ENCODE results near the gene NAPEPLD. TPM values are rescaled to one million over a fixed set of nuclear protein-coding genes. Genes with fewer than 3 reads are reported as not detected.

NAPEPLD gene
- total RNA-seq, 1 donor from 2014 or later = 7.6 TPM

- Histone ChIP-seq H3K27ac (ENCODE audit: low read depth, low read length) (no peak overlapping the region), H3K79me2 (ENCODE audit: insufficient read depth, low read length) (peaks cover 8% of the 10 kb centered on the region), H3K9ac (ENCODE audit: low read length) (no peak overlapping the region), H3K4me2 (ENCODE audit: low read length) (no peak overlapping the region), H2AFZ (ENCODE audit: low read depth, low read length) (no peak overlapping the region), H4K20me1 (ENCODE audit: insufficient read depth, low read length) (no peaks in the 10 kb centered on the region), H3K36me3 (ENCODE audit: insufficient read depth, low read length) (no peaks in the 10 kb centered on the region), H3K4me3 (ENCODE audit: insufficient read depth, low read depth, low read length) (no peak overlapping the region), H3K27me3 (ENCODE audit: insufficient read depth, low read length) (no peaks in the 10 kb centered on the region), H3K9me3 (ENCODE audit: insufficient read depth, low read depth, low read length) (no peaks in the 10 kb centered on the region), H3K4me1 (ENCODE audit: insufficient read depth, low read length) (no peaks in the 10 kb centered on the region)
- TF ChIP-seq EZH2 (IDR thresholded peaks at IDR 0.05; ENCODE audit: insufficient read depth, low read length) (no peak), CTCF (IDR thresholded peaks at IDR 0.05; ENCODE audit: insufficient read depth, low read depth, low read length) (no peak)
- no peak overlapping the region for H3K4me3 Mint-ChIP-seq (ENCODE audit: unreplicated experiment)
- no peaks in the 10 kb centered on the region for H3K9me3 Mint-ChIP-seq (ENCODE audit: unreplicated experiment)
- no peak for DNase-seq (ENCODE audit: low read depth)
- H3K27me3 Mint-ChIP-seq (ENCODE audit: low read depth, unreplicated experiment) = no peaks in the 10 kb centered on the region
- peaks cover 3% of the 10 kb centered on the region for H3K4me1 Mint-ChIP-seq (ENCODE audit: low read depth, unreplicated experiment)
- no peak for FAIRE-seq
- H3K27ac Mint-ChIP-seq (ENCODE audit: unreplicated experiment) = no peak overlapping the region
- peaks cover 6% of the 10 kb centered on the region for H3K36me3 Mint-ChIP-seq (ENCODE audit: low read depth, unreplicated experiment)
These were observed 29.1 kb downstream of the NAPEPLD start for GRCh38 chr7:103119791-103120291.

GRCh38 chr7:103117465-103117864, 31.4 kb downstream of the NAPEPLD start:
- Mint-ChIP-seq H3K9me3 (ENCODE audit: unreplicated experiment) (no peaks in the 10 kb centered on the region), H3K4me1 (ENCODE audit: low read depth, unreplicated experiment) (peaks cover 12% of the 10 kb centered on the region), H3K36me3 (ENCODE audit: low read depth, unreplicated experiment) (peaks cover 6% of the 10 kb centered on the region), H3K27ac (ENCODE audit: unreplicated experiment) (no peak overlapping the region), H3K27me3 (ENCODE audit: low read depth, unreplicated experiment) (no peaks in the 10 kb centered on the region), H3K4me3 (ENCODE audit: unreplicated experiment) (no peak overlapping the region)
- no peak overlapping the region for H2AFZ ChIP-seq (ENCODE audit: low read depth, low read length)
- H3K27ac ChIP-seq (ENCODE audit: low read depth, low read length) = no peak overlapping the region
- H4K20me1 ChIP-seq (ENCODE audit: insufficient read depth, low read length) = no peaks in the 10 kb centered on the region
- peaks cover 5% of the 10 kb centered on the region for H3K4me1 ChIP-seq (ENCODE audit: insufficient read depth, low read length)
- no peak for FAIRE-seq
- H3K9ac ChIP-seq (ENCODE audit: low read length) = no peak overlapping the region
- H3K4me2 ChIP-seq (ENCODE audit: low read length) = no peak overlapping the region
- no peak overlapping the region for H3K4me3 ChIP-seq (ENCODE audit: insufficient read depth, low read depth, low read length)
- no peaks in the 10 kb centered on the region for H3K9me3 ChIP-seq (ENCODE audit: insufficient read depth, low read depth, low read length)
- no peaks in the 10 kb centered on the region for H3K27me3 ChIP-seq (ENCODE audit: insufficient read depth, low read length)
- TF ChIP-seq EZH2 (IDR thresholded peaks at IDR 0.05; ENCODE audit: insufficient read depth, low read length) (no peak), CTCF (IDR thresholded peaks at IDR 0.05; ENCODE audit: insufficient read depth, low read depth, low read length) (no peak)
- H3K36me3 ChIP-seq (ENCODE audit: insufficient read depth, low read length) = no peaks in the 10 kb centered on the region
- H3K79me2 ChIP-seq (ENCODE audit: insufficient read depth, low read length) = no peaks in the 10 kb centered on the region
- DNase-seq (ENCODE audit: low read depth) = no peak

- Histone ChIP-seq H2AFZ (ENCODE audit: low read depth, low read length) (no peak overlapping the region), H3K27me3 (ENCODE audit: insufficient read depth, low read length) (no peaks in the 10 kb centered on the region), H3K4me1 (ENCODE audit: insufficient read depth, low read length) (peaks cover 5% of the 10 kb centered on the region), H3K9ac (ENCODE audit: low read length) (no peak overlapping the region), H3K9me3 (ENCODE audit: insufficient read depth, low read depth, low read length) (no peaks in the 10 kb centered on the region), H3K4me2 (ENCODE audit: low read length) (no peak overlapping the region), H3K36me3 (ENCODE audit: insufficient read depth, low read length) (no peaks in the 10 kb centered on the region), H4K20me1 (ENCODE audit: insufficient read depth, low read length) (no peaks in the 10 kb centered on the region), H3K4me3 (ENCODE audit: insufficient read depth, low read depth, low read length) (no peak overlapping the region), H3K27ac (ENCODE audit: low read depth, low read length) (no peak overlapping the region), H3K79me2 (ENCODE audit: insufficient read depth, low read length) (no peaks in the 10 kb centered on the region)
- Mint-ChIP-seq H3K27ac (ENCODE audit: unreplicated experiment) (no peak overlapping the region), H3K4me1 (ENCODE audit: low read depth, unreplicated experiment) (peaks cover 12% of the 10 kb centered on the region), H3K27me3 (ENCODE audit: low read depth, unreplicated experiment) (no peaks in the 10 kb centered on the region), H3K9me3 (ENCODE audit: unreplicated experiment) (peaks cover 2% of the 10 kb centered on the region), H3K4me3 (ENCODE audit: unreplicated experiment) (no peak overlapping the region), H3K36me3 (ENCODE audit: low read depth, unreplicated experiment) (peaks cover 6% of the 10 kb centered on the region)
- DNase-seq (ENCODE audit: low read depth) (no peak), FAIRE-seq (no peak)
- TF ChIP-seq EZH2 (IDR thresholded peaks at IDR 0.05; ENCODE audit: insufficient read depth, low read length) (no peak), CTCF (IDR thresholded peaks at IDR 0.05; ENCODE audit: insufficient read depth, low read depth, low read length) (no peak)
These were observed 31.9 kb downstream of the NAPEPLD start for GRCh38 chr7:103116991-103117390.

Data from astrocyte (in vitro differentiated cells and primary cell).